Body of pancreas (tissue), 4 donors: ENCODE results near the gene HOXB2. TPM values are rescaled to one million over a fixed set of nuclear protein-coding genes. Genes with fewer than 3 reads are reported as not detected.

Experiments used
- ATAC-seq: fragments of 150-250 bp; one replicate; pipeline ENCODE4 v1.9.1; 2016
- DNase-seq, 4 donors: peaks; one replicate each; pipeline ENCODE4 v3.0.0-alpha.2; 2019
- H3K27ac ChIP-seq, 4 donors: fragments of 200-600 bp; sonication (generic); 1 replicate in 3 of 4; 2 replicates in 1 of 4; pipeline versions ENCODE4 v1.5.1 to v1.6.1; 2016 to 2019; ENCODE audit warnings: mild to moderate bottlenecking in 1 of 4, mixed read lengths in 1 of 4, moderate library complexity in 1 of 4
- H3K27me3 ChIP-seq, 2 donors: fragments of 200-600 bp; sonication (generic); one replicate each; pipeline ENCODE4 v1.6.0; 2016; ENCODE audit warnings: mild to moderate bottlenecking in 1 of 2
- H3K36me3 ChIP-seq, 2 donors: fragments of 200-600 bp; sonication (generic); replicated peaks in 1 of 2; 2 replicates each; pipeline ENCODE4 v1.5.1; 2016; ENCODE audit warnings: low read depth in 2 of 2; ENCODE audit not compliant: insufficient read depth in 1 of 2
- H3K4me1 ChIP-seq: fragments of 200-600 bp; sonication (generic); one replicate; pipeline ENCODE4 v1.6.0; 2016
- H3K4me3 ChIP-seq, 2 donors: fragments of 200-600 bp; sonication (generic); 1 replicate in 1 of 2; 2 replicates in 1 of 2; pipeline ENCODE4 v1.5.1; 2016 to 2019
- H3K9me3 ChIP-seq, 3 donors: fragments of 200-600 bp; sonication (generic); 1 replicate in 2 of 3; 2 replicates in 1 of 3; pipeline ENCODE4 v1.5.1; 2016
- POLR2A ChIP-seq, 3 donors: fragments of 450-650 bp; IDR thresholded peaks; one replicate each; pipeline ENCODE4 v1.6.1; 2016; ENCODE audit warnings: antibody characterized with exemption in 3 of 3, mild to moderate bottlenecking in 2 of 3
- WGBS, 2 donors: methylation state at CpG; one replicate each; pipeline ENCODE4 v1.1.5; 2017; 5-methylcytosine and 5-hydroxymethylcytosine counted together
- intact Hi-C: fragments of 100-400 bp; cut with DNase I; formaldehyde crosslinking; loops from one replicate; pipeline ENCODE4 v1.15.1; 2023
- total RNA-seq, 2 donors: library from RNA; depleted of rRNA; stranded (reverse); fragments of >200 nt; gene quantifications; one replicate each; pipeline ENCODE4 v1.1.0, GENCODE V29; 2016
- TF ChIP-seq, protein P1 (sequence below), 7 experiments: fragments of 450-650 bp in 4 of 7; fragments of 200-600 bp in 3 of 7; sonication (generic) in 3 of 7; IDR thresholded peaks; one replicate each; pipeline ENCODE4 v1.5.1; 2016 to 2019; ENCODE audit warnings: antibody characterized with exemption in 7 of 7

Gene HOXB2
- total RNA-seq, 2 donors from 2014 or later = 13.7 to 32.3 TPM

DNA sequence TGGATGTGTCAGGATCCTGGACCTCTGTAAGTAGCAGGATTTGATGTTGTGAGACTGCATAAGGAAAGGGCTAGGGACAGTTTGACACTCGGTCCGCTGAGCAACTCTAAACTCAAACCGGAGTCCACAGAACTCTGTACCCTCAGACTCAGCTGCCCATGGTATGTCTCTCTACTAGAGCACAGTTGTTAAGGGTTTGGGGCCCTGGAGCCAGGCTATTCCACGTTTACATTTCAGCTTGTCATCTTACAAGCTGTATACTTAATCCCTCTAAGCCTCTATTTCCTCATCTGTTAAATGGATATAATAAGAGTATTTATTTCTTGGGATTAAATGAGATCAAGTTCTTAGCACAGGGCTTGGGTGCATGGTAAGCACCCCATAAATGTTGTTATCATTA is 42.0 kb downstream of the HOXB2 start:
- intact Hi-C loops = no loop called here

DNA sequence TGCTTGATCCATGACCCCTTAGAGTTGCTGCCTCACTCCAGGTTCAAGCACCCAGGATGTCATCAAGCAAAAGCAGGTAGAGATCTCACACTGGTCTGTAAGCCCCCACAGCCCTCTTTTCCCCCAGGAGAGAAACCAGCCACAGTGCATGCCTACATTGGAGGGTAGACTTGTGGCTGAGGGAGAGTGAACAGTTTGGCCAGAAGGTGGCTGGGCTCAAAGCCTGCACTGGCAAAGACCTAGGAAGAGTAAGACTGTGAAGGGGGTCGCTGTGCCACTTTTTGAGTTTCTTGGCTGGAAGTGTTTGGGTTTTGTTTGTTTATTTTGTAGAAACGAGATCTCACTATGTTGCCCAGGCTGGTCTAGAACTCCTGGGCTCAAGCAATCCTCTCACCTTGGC is 42.6 kb downstream of the HOXB2 start:
- H3K9me3 ChIP-seq = no peaks in the 10 kb centered on the region
- intact Hi-C loops = no loop called here
- no peak for ATAC-seq
- TF ChIP-seq, protein P1, sequence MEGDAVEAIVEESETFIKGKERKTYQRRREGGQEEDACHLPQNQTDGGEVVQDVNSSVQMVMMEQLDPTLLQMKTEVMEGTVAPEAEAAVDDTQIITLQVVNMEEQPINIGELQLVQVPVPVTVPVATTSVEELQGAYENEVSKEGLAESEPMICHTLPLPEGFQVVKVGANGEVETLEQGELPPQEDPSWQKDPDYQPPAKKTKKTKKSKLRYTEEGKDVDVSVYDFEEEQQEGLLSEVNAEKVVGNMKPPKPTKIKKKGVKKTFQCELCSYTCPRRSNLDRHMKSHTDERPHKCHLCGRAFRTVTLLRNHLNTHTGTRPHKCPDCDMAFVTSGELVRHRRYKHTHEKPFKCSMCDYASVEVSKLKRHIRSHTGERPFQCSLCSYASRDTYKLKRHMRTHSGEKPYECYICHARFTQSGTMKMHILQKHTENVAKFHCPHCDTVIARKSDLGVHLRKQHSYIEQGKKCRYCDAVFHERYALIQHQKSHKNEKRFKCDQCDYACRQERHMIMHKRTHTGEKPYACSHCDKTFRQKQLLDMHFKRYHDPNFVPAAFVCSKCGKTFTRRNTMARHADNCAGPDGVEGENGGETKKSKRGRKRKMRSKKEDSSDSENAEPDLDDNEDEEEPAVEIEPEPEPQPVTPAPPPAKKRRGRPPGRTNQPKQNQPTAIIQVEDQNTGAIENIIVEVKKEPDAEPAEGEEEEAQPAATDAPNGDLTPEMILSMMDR (IDR thresholded peaks at IDR 0.05) = no peak
- TF ChIP-seq POLR2A (IDR thresholded peaks at IDR 0.05) = no peak
- H3K4me3 ChIP-seq = no peak overlapping the region
- 50 to 66% methylated on average over 2 of the region's 2 CpGs for WGBS, 2 donors
- H3K4me1 ChIP-seq = no peaks in the 10 kb centered on the region
- no peak for DNase-seq
- H3K27ac ChIP-seq = no peak overlapping the region
- H3K27me3 ChIP-seq = no peaks in the 10 kb centered on the region
- H3K36me3 ChIP-seq = no peaks in the 10 kb centered on the region

More for the DNA sequence above, 42.0 kb downstream of the HOXB2 start:
- 68 to 74% methylated on average over 4 of the region's 4 CpGs for WGBS, 2 donors
- no peak for DNase-seq
- TF ChIP-seq POLR2A (IDR thresholded peaks at IDR 0.05) = no peak
- no peaks in the 10 kb centered on the region for H3K4me1 ChIP-seq
- ATAC-seq = no peak
- no peaks in the 10 kb centered on the region for H3K9me3 ChIP-seq
- no peak overlapping the region for H3K27ac ChIP-seq
- H3K4me3 ChIP-seq = no peak overlapping the region
- H3K27me3 ChIP-seq = no peaks in the 10 kb centered on the region
- H3K36me3 ChIP-seq = no peaks in the 10 kb centered on the region

DNA sequence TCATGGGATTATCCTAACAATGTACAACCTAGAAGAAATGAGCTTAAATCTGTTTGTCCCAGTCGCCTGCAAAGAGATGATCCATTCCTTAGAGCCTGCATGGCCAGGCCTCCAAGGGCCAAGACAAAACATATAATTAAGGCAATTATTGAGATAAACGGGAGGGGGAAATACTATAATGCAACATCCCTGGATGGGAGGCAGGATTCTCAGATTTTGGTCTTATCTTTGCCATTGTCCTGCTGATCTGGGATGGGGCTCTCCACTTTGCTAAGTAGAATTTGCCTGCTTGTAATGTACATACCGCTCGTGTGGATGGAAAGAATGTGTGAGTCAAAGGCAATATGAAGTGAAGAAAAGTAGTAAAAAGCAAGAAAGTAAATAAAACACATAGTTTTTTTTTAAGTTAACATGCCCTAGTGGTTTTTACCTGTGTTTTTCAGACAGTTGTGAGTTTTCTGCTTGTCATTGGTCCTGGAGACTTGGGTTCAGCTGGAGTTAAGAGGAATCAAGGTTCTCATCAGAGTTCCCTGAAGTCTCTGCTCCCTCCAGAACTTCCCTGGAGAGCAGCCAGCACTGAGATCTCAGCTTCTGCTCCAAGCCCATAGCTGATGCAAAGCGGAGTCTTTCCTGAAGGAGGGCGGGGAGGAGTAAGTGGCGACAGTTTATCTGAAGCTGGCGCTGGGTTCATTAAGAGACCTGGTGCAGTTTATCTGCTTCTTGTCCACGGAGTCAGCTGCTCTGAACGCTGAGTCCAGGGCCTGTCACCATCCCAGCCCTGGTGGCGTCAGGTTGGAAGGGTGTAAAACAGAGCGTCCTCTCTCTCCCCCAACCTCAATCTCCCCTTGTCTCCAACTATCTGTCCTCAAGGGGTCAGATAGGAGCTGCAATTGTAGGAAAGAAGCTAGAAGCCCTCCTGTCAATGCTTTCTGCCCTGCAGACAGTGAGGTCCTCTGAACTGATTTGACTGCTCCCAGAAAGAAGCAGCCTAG is 44.2 kb downstream of the HOXB2 start:
- no peaks in the 10 kb centered on the region for H3K27me3 ChIP-seq
- no peak overlapping the region for H3K27ac ChIP-seq
- DNase-seq (no peak), ATAC-seq (no peak)
- WGBS, 2 donors = 61 to 68% methylated on average over 10 to 12 of the region's 12 CpGs
- H3K4me1 ChIP-seq = no peaks in the 10 kb centered on the region
- intact Hi-C loops = no loop called here
- H3K36me3 ChIP-seq = no peaks in the 10 kb centered on the region
- no peak overlapping the region for H3K4me3 ChIP-seq
- H3K9me3 ChIP-seq = no peaks in the 10 kb centered on the region
- no peak for TF ChIP-seq POLR2A (IDR thresholded peaks at IDR 0.05)
- TF ChIP-seq, protein P1 (IDR thresholded peaks at IDR 0.05) = no peak

DNA sequence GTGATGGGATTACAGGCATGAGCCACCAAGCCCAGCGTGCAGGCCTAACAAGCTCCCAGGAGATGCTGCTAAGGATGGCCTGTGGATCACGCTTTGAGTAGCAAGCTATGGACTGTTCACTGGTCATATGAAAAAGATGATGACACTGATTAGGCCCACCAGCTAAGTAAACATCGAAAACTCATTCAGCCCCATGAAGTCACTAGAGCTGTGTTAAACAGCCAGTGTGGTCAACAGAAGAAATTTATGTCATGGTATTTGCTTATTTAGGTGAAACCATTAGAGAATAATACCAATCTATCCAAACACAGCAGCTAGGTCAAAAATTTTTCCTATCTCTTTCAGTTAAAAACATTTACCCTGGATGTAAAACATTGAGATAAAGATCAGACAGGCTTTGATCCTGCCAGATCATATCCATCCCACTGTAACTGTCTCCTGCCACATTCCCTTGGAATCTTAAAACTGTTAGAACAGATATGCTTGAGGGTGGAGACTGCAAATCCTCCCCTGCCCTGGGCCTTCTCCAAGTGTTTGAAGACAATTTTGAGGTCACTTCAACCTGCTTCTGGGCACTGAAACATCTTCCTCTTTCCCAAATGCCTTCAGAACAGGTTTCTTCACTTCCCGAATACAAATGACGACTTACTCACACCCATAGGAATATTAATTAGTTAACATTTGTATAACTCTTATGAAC is 45.0 kb downstream of the HOXB2 start:
- H3K4me1 ChIP-seq = no peaks in the 10 kb centered on the region
- no peak for DNase-seq
- no peak for ATAC-seq
- intact Hi-C loops = no loop called here
- H3K27ac ChIP-seq = no peak overlapping the region
- H3K36me3 ChIP-seq = no peaks in the 10 kb centered on the region
- H3K27me3 ChIP-seq = no peaks in the 10 kb centered on the region
- H3K4me3 ChIP-seq = no peak overlapping the region
- WGBS, 2 donors = 83 to 91% methylated on average over 5 of the region's 5 CpGs
- H3K9me3 ChIP-seq = no peaks in the 10 kb centered on the region
- TF ChIP-seq POLR2A (IDR thresholded peaks at IDR 0.05) = no peak
- TF ChIP-seq, protein P1 (IDR thresholded peaks at IDR 0.05) = no peak

DNA sequence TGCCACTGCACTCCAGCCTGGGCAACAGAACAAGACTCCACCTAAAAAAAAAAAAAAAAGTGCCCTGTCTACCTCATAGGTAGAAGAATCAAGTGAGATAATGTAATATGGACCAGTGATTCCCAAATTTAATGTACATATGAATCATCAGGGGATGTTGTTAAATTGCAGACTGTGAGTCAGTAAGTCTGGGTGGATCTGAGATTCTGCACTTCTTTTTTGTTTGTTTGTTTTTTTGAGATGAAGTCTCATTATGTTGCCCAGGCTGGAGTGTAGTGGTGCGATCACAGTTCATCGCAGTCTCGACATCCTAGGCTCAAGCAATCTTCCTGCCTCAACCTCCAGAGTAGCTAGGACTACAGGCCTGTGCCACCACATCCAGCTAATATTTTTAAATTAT is 45.7 kb downstream of the HOXB2 start:
- H3K4me1 ChIP-seq = no peaks in the 10 kb centered on the region
- H3K4me3 ChIP-seq = no peak overlapping the region
- no peak for TF ChIP-seq POLR2A (IDR thresholded peaks at IDR 0.05)
- TF ChIP-seq, protein P1 (IDR thresholded peaks at IDR 0.05) = no peak
- no peaks in the 10 kb centered on the region for H3K36me3 ChIP-seq
- no peaks in the 10 kb centered on the region for H3K27me3 ChIP-seq
- no peaks in the 10 kb centered on the region for H3K9me3 ChIP-seq
- no peak overlapping the region for H3K27ac ChIP-seq
- no peak for ATAC-seq
- no peak for DNase-seq
- intact Hi-C loops = no loop called here
- 97% methylated on average over 3 of the region's 3 CpGs for WGBS, 2 donors
